K562 (cell line): ENCODE results near the gene MRAP2. TPM values are rescaled to one million over a fixed set of nuclear protein-coding genes. Genes with fewer than 3 reads are reported as not detected.

Experiments
- ATAC-seq: fragments of 200-7000 bp; cut with Tn5 transposase; 3 replicates; pipeline ENCODE4 v1.9.1; 2020; ENCODE audit warnings: moderate library complexity
- BruUV-seq: library from RNA; stranded (reverse); fragments of 400-500 nt; replicated peaks from 2 replicates; lab custom pipeline; 2021; lab: Mats Ljungman, UMichigan
- CTCF ChIA-PET: fragments of 300-600 bp; formaldehyde crosslinking; extraction: SDS; loops from one replicate; lab custom pipeline; 2021; ENCODE audit warnings: low intra/inter-chr PET ratio; lab: Yijun Ruan, JAX
- POLR2A ChIA-PET: fragments of 300-600, 350-650 bp; sonication (Branson Sonifier 250); formaldehyde crosslinking; extraction: SDS; loops from one replicate; lab custom pipeline; 2021; ENCODE audit warnings: antibody characterized with exemption, inconsistent platforms; lab: Yijun Ruan, JAX
- DNase-seq, 4 experiments: peaks; one replicate each; pipeline versions ENCODE4 v3.0.0 to v3.0.0-alpha.2; 2011 to 2018; ENCODE audit warnings: low spot score in 3 of 4, mixed read lengths in 3 of 4; ENCODE audit errors: extremely low read depth in 1 of 4
- FAIRE-seq: peaks from 2 replicates; lab custom pipeline; 2011; peaks lifted over from hg19 to GRCh38; lab: Jason Lieb, UNC
- H2AFZ ChIP-seq: 2 replicates; pipeline ENCODE4 v1.6.0; 2011; ENCODE audit warnings: low read depth, low read length, control low read depth, inconsistent platforms
- H3K27ac ChIP-seq: fragments of 200-600 bp; 3 replicates; pipeline ENCODE4 v1.8.0; 2011; ENCODE audit warnings: low read depth, mild to moderate bottlenecking, control low read depth, inconsistent platforms, low read length, moderate library complexity, mixed read lengths; ENCODE audit errors: extremely low read depth
- H3K27me3 ChIP-seq, 2 experiments: fragments of 300-600 bp in 1 of 2; 2 replicates in 1 of 2; 3 replicates in 1 of 2; pipeline versions ENCODE4 v1.6.0 to v1.8.0; 2011; ENCODE audit warnings: inconsistent platforms in 2 of 2, low read length in 2 of 2, mild to moderate bottlenecking in 1 of 2, mixed read lengths in 1 of 2, moderate library complexity in 1 of 2; ENCODE audit not compliant: control insufficient read depth in 2 of 2, insufficient read depth in 2 of 2
- H3K36me3 ChIP-seq: fragments of 300-600 bp; 3 replicates; pipeline ENCODE4 v1.8.0; 2011; ENCODE audit warnings: mild to moderate bottlenecking, low read length, inconsistent platforms; ENCODE audit not compliant: control insufficient read depth, insufficient read depth
- H3K4me1 ChIP-seq, 2 experiments: fragments of 200-600 bp in 1 of 2; replicated peaks in 1 of 2; 2 replicates in 1 of 2; 3 replicates in 1 of 2; pipeline versions ENCODE4 v1.5.1 to v1.8.0; 2011; ENCODE audit warnings: inconsistent platforms in 2 of 2, low read length in 2 of 2, mild to moderate bottlenecking in 1 of 2, mixed read lengths in 1 of 2, moderate library complexity in 1 of 2; ENCODE audit not compliant: control insufficient read depth in 2 of 2, insufficient read depth in 2 of 2
- H3K4me2 ChIP-seq: 2 replicates; pipeline ENCODE4 v1.6.1; 2011; ENCODE audit warnings: low read length, control low read depth, inconsistent platforms, mixed read lengths; ENCODE audit not compliant: insufficient read depth
- H3K4me3 ChIP-seq: fragments of 200-600 bp; sonication (generic), shearing (Covaris generic); 2 replicates; pipeline ENCODE4 v1.5.1; 2016; ENCODE audit warnings: control low read depth, inconsistent platforms
- H3K79me2 ChIP-seq: fragments of 200-600 bp; 3 replicates; pipeline ENCODE4 v1.8.0; 2011; ENCODE audit warnings: low read length, inconsistent platforms; ENCODE audit not compliant: control insufficient read depth, insufficient read depth
- H3K9ac ChIP-seq, 2 experiments: 2 replicates each; pipeline versions ENCODE4 v1.6.0 to v1.6.1; 2011; ENCODE audit warnings: low read depth in 2 of 2, low read length in 2 of 2, control low read depth in 1 of 2, inconsistent platforms in 1 of 2, mild to moderate bottlenecking in 1 of 2, mixed read lengths in 1 of 2; ENCODE audit not compliant: insufficient read depth in 1 of 2
- H3K9me1 ChIP-seq: one replicate; pipeline ENCODE4 v1.6.0; 2011; ENCODE audit warnings: inconsistent platforms, mild to moderate bottlenecking, low read length, moderate library complexity; ENCODE audit not compliant: control insufficient read depth, insufficient read depth
- H3K9me3 ChIP-seq: replicated peaks from 2 replicates; pipeline ENCODE4 v1.5.1; 2011; ENCODE audit warnings: low read depth, low read length, inconsistent platforms; ENCODE audit not compliant: control insufficient read depth, insufficient read depth
- H4K20me1 ChIP-seq: replicated peaks from 2 replicates; pipeline ENCODE4 v1.6.1; 2011; ENCODE audit warnings: low read length, inconsistent platforms, mixed read lengths; ENCODE audit not compliant: control insufficient read depth, insufficient read depth
- GTF2A2 ChIP-seq: IDR thresholded peaks from 2 replicates; pipeline ENCODE4 v1.6.1; 2016; ENCODE audit warnings: mild to moderate bottlenecking, missing genetic modification characterization, missing compliant biosample characterization
- KLF16 ChIP-seq: IDR thresholded peaks from 2 replicates; pipeline ENCODE4 v1.6.1; 2016; ENCODE audit warnings: antibody characterized with exemption
- LCOR ChIP-seq: sonication (generic); formaldehyde crosslinking; IDR thresholded peaks from 2 replicates; pipeline ENCODE4 v1.8.0; 2022; ENCODE audit warnings: mild to moderate bottlenecking, missing genetic modification reagents
- MAFG ChIP-seq: fragments of 450-650 bp; conservative IDR thresholded peaks from 2 replicates; pipeline ENCODE4 v1.6.1; 2016; ENCODE audit warnings: missing genetic modification characterization, missing compliant biosample characterization
- MCM5 ChIP-seq: fragments of 450-650 bp; IDR thresholded peaks from 2 replicates; pipeline ENCODE4 v1.6.1; 2016; ENCODE audit warnings: low read depth
- ZNF695 ChIP-seq: fragments of 450-650 bp; formaldehyde crosslinking; IDR thresholded peaks from 2 replicates; pipeline ENCODE4 v1.4.0; 2020; ENCODE audit warnings: mild to moderate bottlenecking, moderate library complexity
- WGBS: fragments of 100-300 bp; shearing (Covaris generic); methylation state at CpG from one replicate; pipeline ENCODE4 v1.1.6; 2016; ENCODE audit warnings: low coverage, mixed read lengths; ENCODE audit not compliant: insufficient coverage; ENCODE audit errors: missing lambda C conversion rate; 5-methylcytosine and 5-hydroxymethylcytosine counted together
- in situ Hi-C: fragments of 300-500 bp; cut with MboI; formaldehyde crosslinking; loops from 4 replicates; pipeline ENCODE4 v1.15.0; 2018; ENCODE audit warnings: inconsistent platforms, mixed read lengths
- intact Hi-C: fragments of 100-400 bp; cut with micrococcal nuclease; formaldehyde crosslinking; loops from 2 replicates; pipeline ENCODE4 v1.14.2; 2022
- polyA plus RNA-seq, 8 experiments: library from polyadenylated mRNA; depleted of rRNA in 4 of 8; stranded (reverse) in 5 of 8; unstranded in 3 of 8; fragments of >200 nt; fragmentation: Nextera tagmentation in 2 of 8; fragmentation: Illumina TruSeq in 1 of 8; extraction: Ambion mirVana in 2 of 8; extraction: Trizol in 1 of 8; gene quantifications; 2 replicates each; pipeline versions ENCODE4 v1.2.1 to v1.2.3, GENCODE V29; 2011 to 2014; ENCODE audit warnings: inconsistent platforms in 1 of 8, missing spikeins in 1 of 8
- total RNA-seq, 7 experiments: library from RNA; depleted of rRNA in 6 of 7; stranded (reverse); fragments of >200 nt in 6 of 7; fragmentation: Illumina TruSeq in 2 of 7; extraction: Trizol in 2 of 7; gene quantifications; 2 replicates each; pipeline versions ENCODE4 v1.2.1 to v1.2.3, GENCODE V29; 2011 to 2021; ENCODE audit warnings: low replicate concordance in 1 of 7

MRAP2 gene
- total and polyA plus RNA-seq, 9 of the 15 experiments (the other 6 are each of a cell fraction or from before 2014, with no cell fraction given): 5.9 to 38.9 (median 9.3) TPM

DNA sequence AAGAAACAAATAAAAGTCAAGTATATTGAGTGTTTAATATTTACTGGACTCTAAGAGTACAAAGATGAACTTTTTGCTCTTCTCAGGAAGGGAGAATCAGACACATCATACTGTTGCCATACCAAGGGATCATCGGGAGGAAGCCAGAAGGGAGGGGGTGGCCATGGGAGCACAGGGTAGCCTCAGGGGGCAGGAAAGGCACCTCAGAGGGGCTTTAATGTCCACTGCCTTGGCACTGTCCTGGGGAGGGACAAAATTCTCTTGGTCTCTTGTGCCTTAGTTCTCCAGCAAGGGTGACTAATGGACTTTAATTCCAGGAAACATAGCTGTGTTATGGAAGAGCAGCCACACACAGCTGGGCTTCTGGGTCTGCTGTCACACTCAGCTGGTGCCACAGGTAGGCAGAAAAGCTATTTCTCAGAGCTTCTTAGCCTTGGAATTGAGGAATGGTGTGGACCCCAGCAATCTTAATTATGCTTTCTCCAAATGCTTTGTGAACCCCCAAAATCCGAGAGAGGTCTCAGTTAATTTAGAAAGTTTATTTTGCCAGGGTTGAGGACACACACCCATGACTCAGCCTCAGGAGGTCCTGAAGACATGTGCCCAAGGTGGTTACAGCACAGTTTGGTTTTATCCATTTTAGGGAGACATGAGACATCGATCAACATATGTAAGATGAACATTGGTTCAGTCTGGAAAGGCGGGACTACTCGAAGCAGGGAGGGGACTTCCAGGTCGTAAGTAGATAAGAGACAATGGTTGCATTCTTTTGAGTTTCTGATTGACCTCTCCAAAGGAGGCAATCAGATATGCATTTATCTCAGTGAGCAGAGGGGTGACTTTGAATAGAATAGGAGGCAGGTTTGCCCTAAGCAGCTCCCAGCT, 53.2 kb downstream of the MRAP2 start (continued):
- TF ChIP-seq GTF2A2: no peak
- TF ChIP-seq ZNF695 (CRISPR knock-in tag): no peak
- TF ChIP-seq KLF16: peak; percentile 56; the same call in 1 of the 2 replicates

GRCh38 chr6:84089081-84089480, 55.5 kb downstream of the MRAP2 start:
- Histone ChIP-seq H3K79me2 (no peaks in the 10 kb centered on the region), H3K9me1 (no peaks in the 10 kb centered on the region), H3K27me3 (no peaks in the 10 kb centered on the region), H4K20me1 (no peaks in the 10 kb centered on the region), H3K27ac (no peak overlapping the region), H3K36me3 (no peaks in the 10 kb centered on the region), H3K4me1 (peaks cover 4 to 27% of the 10 kb centered on the region in 2 experiments), H3K9me3 (no peaks in the 10 kb centered on the region; the same call in 1 of the 2 replicates), H2AFZ (no peak overlapping the region), H3K4me3 (no peak overlapping the region), H3K4me2 (no peak overlapping the region), H3K9ac (no peak overlapping the region)
- FAIRE-seq (no peak), DNase-seq (no peak), ATAC-seq (no peak)
- TF ChIP-seq MCM5 (no peak), LCOR (CRISPR knock-in tag) (no peak), MAFG (no peak)
- intact Hi-C loops (no loop called here), in situ Hi-C loops (no loop called here)
- no TSS peak for BruUV-seq
- POLR2A ChIA-PET: interaction anchor here (0.6 to 1.1 kb wide), 2 partner anchors 14 to 1251 kb away, joined by 3 to 5 read pairs; no protein-coding TSS in a partner anchor
- CTCF ChIA-PET: no interaction called here
- WGBS: 72% methylated on average over 4 of the region's 4 CpGs
